HepG2 (cell line): ENCODE measurements around the gene MRI1. TPM values are rescaled to one million over a fixed set of nuclear protein-coding genes. Genes with fewer than 3 reads are reported as not detected.

Experiments used
- ERF ChIP-seq: IDR thresholded peaks from 2 replicates; pipeline ENCODE4 v1.6.1; 2018; ENCODE audit warnings: missing biosample characterization, missing genetic modification reagents
- GPN1 ChIP-seq: sonication (generic); formaldehyde crosslinking; IDR thresholded peaks from 2 replicates; pipeline ENCODE4 v1.5.1; 2020; ENCODE audit warnings: missing genetic modification reagents, borderline replicate concordance
- MAZ ChIP-seq, 2 experiments: sonication (generic) in 1 of 2; formaldehyde crosslinking in 1 of 2; IDR thresholded peaks; 2 replicates each; pipeline versions ENCODE4 v1.5.0 to v1.6.1; 2012 to 2020; ENCODE audit warnings: low read depth in 2 of 2, mild to moderate bottlenecking in 2 of 2, borderline replicate concordance in 1 of 2, improper control_type of control experiment in 1 of 2, low read length in 1 of 2, missing genetic modification reagents in 1 of 2, moderate library complexity in 1 of 2
- SRSF9 ChIP-seq: fragments of 200-400 bp; formaldehyde crosslinking; IDR thresholded peaks from 2 replicates; pipeline ENCODE4 v1.6.1; 2018; ENCODE audit warnings: borderline replicate concordance, mild to moderate bottlenecking, low read depth, low read length; ENCODE audit not compliant: insufficient read depth, poor library complexity, severe bottlenecking
- ZBTB20 ChIP-seq: sonication (generic); formaldehyde crosslinking; IDR thresholded peaks from 2 replicates; pipeline ENCODE4 v1.8.1; 2023; ENCODE audit warnings: missing genetic modification reagents, low read depth, mild to moderate bottlenecking, borderline replicate concordance
- ZBTB7A ChIP-seq: sonication (generic); formaldehyde crosslinking; IDR thresholded peaks from 2 replicates; pipeline ENCODE4 v1.8.0; 2022; ENCODE audit warnings: mild to moderate bottlenecking, missing genetic modification reagents
- ZKSCAN8 ChIP-seq: IDR thresholded peaks from 2 replicates; pipeline ENCODE4 v1.6.1; 2016; ENCODE audit warnings: borderline replicate concordance, missing genetic modification reagents, missing compliant biosample characterization
- ZNF383 ChIP-seq: sonication (generic); formaldehyde crosslinking; IDR thresholded peaks from 2 replicates; pipeline ENCODE4 v1.4.0; 2020; ENCODE audit warnings: missing genetic modification reagents, mild to moderate bottlenecking, borderline replicate concordance
- ZNF660 ChIP-seq: sonication (generic); formaldehyde crosslinking; IDR thresholded peaks from 2 replicates; pipeline ENCODE4 v1.5.1; 2020; ENCODE audit warnings: mild to moderate bottlenecking, low read depth, missing genetic modification reagents, borderline replicate concordance
- polyA plus RNA-seq, 8 experiments: library from polyadenylated mRNA; depleted of rRNA in 3 of 8; stranded (reverse) in 7 of 8; unstranded in 1 of 8; fragments of >200 nt; fragmentation: Illumina TruSeq in 4 of 8; extraction: Trizol in 4 of 8; gene quantifications; 2 replicates each; pipeline versions ENCODE4 v1.2.1 to v1.2.3, GENCODE V29; 2011 to 2016; ENCODE audit warnings: low read depth in 4 of 8, missing spikeins in 1 of 8, mixed read lengths in 1 of 8; ENCODE audit not compliant: insufficient read depth in 1 of 8
- total RNA-seq, 5 experiments: library from RNA; depleted of rRNA; stranded (reverse); fragments of >200 nt; fragmentation: Illumina TruSeq; extraction: Trizol; gene quantifications; 2 replicates each; pipeline ENCODE4 v1.2.3, GENCODE V29; 2016; ENCODE audit warnings: low read depth in 1 of 5
- TF ChIP-seq, protein P1 (sequence below): sonication (generic); formaldehyde crosslinking; conservative IDR thresholded peaks from 2 replicates; pipeline ENCODE4 v1.4.0; 2020; ENCODE audit warnings: missing genetic modification reagents
- TF ChIP-seq, protein P2 (sequence below): sonication (generic); formaldehyde crosslinking; IDR thresholded peaks from 2 replicates; pipeline ENCODE4; 2020; ENCODE audit warnings: missing genetic modification reagents, mild to moderate bottlenecking, borderline replicate concordance
- TF ChIP-seq, protein P3 (sequence below): fragments of 450-650 bp; IDR thresholded peaks from 2 replicates; pipeline ENCODE4 v1.6.1; 2017
- TF ChIP-seq, protein P4 (sequence below): IDR thresholded peaks from 2 replicates; pipeline ENCODE4 v1.6.1; 2018; ENCODE audit warnings: missing genetic modification reagents, mild to moderate bottlenecking, missing compliant biosample characterization
- TF ChIP-seq, protein P5 (sequence below): sonication (generic); formaldehyde crosslinking; IDR thresholded peaks from 2 replicates; pipeline ENCODE4 v1.8.0; 2023; ENCODE audit warnings: mild to moderate bottlenecking, missing genetic modification reagents
- TF ChIP-seq, protein P6 (sequence below): sonication (generic); formaldehyde crosslinking; conservative IDR thresholded peaks from 2 replicates; pipeline ENCODE4 v1.5.0; 2020; ENCODE audit warnings: missing genetic modification reagents

The MRI1 gene
- total and polyA plus RNA-seq, 2 of the 13 experiments (the other 11 are each of a cell fraction or from before 2014, with no cell fraction given): 20.1 to 20.6 TPM

DNA sequence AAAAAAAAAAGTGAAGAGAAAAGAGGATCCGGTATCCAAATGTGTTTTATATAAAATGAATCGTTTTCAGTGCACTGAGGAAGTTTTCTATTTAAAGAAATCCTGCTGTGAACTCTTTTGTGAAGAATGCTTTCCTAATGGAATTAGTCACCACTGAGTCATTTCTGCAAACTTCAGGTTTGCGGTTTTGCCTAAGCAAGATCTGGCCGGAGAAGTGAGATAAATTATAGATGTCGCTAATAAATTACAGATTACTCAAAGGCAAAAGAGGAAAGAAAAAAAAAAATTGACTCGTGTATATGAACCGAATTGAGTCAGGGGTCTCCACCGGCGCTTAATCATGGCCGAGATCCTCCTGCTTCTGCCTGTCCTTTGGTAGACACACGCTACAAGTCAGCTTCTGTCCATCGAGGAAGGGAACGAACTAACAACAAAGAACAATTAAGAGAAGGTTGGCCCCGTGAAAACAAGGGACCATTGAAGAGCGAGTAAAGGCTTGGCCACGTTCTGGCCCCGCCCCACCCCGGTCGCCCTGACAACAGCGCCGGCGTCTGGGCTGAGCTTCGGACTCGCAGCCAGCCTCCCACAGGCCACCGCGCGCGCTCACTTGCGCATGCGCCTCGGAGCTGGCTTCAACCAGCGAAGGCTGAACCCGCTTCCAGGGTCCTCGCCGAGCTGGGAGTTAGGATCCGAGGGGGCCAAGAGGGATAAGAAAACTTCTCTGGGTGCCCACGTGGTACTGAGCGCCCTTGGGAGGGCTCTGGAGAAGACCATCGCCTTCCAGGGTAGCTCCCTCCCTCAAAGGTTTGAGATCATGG, 33.0 kb upstream of the MRI1 start (continued):
- TF ChIP-seq ZNF383 (CRISPR knock-in tag): no peak
- no peak for TF ChIP-seq SRSF9
- no peak; the same call in 1 of the 2 replicates for TF ChIP-seq ZKSCAN8 (CRISPR knock-in tag)
- TF ChIP-seq, protein P1, sequence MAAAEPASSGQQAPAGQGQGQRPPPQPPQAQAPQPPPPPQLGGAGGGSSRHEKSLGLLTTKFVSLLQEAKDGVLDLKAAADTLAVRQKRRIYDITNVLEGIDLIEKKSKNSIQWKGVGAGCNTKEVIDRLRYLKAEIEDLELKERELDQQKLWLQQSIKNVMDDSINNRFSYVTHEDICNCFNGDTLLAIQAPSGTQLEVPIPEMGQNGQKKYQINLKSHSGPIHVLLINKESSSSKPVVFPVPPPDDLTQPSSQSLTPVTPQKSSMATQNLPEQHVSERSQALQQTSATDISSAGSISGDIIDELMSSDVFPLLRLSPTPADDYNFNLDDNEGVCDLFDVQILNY (CRISPR knock-in tag): no peak
- no peak for TF ChIP-seq ZNF660 (CRISPR knock-in tag)
- TF ChIP-seq ZBTB7A (CRISPR knock-in tag): no peak
- TF ChIP-seq GPN1 (CRISPR knock-in tag): no peak
- TF ChIP-seq ERF: no peak; the same call in 1 of the 2 replicates
- TF ChIP-seq, protein P2, sequence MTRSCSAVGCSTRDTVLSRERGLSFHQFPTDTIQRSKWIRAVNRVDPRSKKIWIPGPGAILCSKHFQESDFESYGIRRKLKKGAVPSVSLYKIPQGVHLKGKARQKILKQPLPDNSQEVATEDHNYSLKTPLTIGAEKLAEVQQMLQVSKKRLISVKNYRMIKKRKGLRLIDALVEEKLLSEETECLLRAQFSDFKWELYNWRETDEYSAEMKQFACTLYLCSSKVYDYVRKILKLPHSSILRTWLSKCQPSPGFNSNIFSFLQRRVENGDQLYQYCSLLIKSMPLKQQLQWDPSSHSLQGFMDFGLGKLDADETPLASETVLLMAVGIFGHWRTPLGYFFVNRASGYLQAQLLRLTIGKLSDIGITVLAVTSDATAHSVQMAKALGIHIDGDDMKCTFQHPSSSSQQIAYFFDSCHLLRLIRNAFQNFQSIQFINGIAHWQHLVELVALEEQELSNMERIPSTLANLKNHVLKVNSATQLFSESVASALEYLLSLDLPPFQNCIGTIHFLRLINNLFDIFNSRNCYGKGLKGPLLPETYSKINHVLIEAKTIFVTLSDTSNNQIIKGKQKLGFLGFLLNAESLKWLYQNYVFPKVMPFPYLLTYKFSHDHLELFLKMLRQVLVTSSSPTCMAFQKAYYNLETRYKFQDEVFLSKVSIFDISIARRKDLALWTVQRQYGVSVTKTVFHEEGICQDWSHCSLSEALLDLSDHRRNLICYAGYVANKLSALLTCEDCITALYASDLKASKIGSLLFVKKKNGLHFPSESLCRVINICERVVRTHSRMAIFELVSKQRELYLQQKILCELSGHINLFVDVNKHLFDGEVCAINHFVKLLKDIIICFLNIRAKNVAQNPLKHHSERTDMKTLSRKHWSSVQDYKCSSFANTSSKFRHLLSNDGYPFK (CRISPR knock-in tag): peak; percentile 77; the same call in 1 of the 2 replicates
- TF ChIP-seq, protein P3, sequence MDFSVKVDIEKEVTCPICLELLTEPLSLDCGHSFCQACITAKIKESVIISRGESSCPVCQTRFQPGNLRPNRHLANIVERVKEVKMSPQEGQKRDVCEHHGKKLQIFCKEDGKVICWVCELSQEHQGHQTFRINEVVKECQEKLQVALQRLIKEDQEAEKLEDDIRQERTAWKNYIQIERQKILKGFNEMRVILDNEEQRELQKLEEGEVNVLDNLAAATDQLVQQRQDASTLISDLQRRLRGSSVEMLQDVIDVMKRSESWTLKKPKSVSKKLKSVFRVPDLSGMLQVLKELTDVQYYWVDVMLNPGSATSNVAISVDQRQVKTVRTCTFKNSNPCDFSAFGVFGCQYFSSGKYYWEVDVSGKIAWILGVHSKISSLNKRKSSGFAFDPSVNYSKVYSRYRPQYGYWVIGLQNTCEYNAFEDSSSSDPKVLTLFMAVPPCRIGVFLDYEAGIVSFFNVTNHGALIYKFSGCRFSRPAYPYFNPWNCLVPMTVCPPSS: no peak
- TF ChIP-seq, protein P4, sequence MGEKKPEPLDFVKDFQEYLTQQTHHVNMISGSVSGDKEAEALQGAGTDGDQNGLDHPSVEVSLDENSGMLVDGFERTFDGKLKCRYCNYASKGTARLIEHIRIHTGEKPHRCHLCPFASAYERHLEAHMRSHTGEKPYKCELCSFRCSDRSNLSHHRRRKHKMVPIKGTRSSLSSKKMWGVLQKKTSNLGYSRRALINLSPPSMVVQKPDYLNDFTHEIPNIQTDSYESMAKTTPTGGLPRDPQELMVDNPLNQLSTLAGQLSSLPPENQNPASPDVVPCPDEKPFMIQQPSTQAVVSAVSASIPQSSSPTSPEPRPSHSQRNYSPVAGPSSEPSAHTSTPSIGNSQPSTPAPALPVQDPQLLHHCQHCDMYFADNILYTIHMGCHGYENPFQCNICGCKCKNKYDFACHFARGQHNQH (CRISPR knock-in tag): no peak
- TF ChIP-seq ZBTB20 (CRISPR knock-in tag): no peak
- TF ChIP-seq MAZ (IDR thresholded peaks at IDR 0.05; ENCODE audit: borderline replicate concordance, low read depth, low read length): no peak
- TF ChIP-seq MAZ (CRISPR knock-in tag; IDR thresholded peaks at IDR 0.05; ENCODE audit: low read depth): peak; percentile 48; the same call in 1 of the 2 replicates
- TF ChIP-seq, protein P5, sequence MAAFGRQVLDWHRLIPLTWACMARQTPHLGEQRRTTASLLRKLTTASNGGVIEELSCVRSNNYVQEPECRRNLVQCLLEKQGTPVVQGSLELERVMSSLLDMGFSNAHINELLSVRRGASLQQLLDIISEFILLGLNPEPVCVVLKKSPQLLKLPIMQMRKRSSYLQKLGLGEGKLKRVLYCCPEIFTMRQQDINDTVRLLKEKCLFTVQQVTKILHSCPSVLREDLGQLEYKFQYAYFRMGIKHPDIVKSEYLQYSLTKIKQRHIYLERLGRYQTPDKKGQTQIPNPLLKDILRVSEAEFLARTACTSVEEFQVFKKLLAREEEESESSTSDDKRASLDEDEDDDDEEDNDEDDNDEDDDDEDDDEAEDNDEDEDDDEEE (CRISPR knock-in tag): 0 out of 2 replicates have a peak, but pooled peaks have one; percentile 55
- TF ChIP-seq, protein P6, sequence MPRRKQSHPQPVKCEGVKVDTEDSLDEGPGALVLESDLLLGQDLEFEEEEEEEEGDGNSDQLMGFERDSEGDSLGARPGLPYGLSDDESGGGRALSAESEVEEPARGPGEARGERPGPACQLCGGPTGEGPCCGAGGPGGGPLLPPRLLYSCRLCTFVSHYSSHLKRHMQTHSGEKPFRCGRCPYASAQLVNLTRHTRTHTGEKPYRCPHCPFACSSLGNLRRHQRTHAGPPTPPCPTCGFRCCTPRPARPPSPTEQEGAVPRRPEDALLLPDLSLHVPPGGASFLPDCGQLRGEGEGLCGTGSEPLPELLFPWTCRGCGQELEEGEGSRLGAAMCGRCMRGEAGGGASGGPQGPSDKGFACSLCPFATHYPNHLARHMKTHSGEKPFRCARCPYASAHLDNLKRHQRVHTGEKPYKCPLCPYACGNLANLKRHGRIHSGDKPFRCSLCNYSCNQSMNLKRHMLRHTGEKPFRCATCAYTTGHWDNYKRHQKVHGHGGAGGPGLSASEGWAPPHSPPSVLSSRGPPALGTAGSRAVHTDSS (CRISPR knock-in tag): no peak
